ENCODE data around the gene PKP3.

Gene PKP3

DNA sequence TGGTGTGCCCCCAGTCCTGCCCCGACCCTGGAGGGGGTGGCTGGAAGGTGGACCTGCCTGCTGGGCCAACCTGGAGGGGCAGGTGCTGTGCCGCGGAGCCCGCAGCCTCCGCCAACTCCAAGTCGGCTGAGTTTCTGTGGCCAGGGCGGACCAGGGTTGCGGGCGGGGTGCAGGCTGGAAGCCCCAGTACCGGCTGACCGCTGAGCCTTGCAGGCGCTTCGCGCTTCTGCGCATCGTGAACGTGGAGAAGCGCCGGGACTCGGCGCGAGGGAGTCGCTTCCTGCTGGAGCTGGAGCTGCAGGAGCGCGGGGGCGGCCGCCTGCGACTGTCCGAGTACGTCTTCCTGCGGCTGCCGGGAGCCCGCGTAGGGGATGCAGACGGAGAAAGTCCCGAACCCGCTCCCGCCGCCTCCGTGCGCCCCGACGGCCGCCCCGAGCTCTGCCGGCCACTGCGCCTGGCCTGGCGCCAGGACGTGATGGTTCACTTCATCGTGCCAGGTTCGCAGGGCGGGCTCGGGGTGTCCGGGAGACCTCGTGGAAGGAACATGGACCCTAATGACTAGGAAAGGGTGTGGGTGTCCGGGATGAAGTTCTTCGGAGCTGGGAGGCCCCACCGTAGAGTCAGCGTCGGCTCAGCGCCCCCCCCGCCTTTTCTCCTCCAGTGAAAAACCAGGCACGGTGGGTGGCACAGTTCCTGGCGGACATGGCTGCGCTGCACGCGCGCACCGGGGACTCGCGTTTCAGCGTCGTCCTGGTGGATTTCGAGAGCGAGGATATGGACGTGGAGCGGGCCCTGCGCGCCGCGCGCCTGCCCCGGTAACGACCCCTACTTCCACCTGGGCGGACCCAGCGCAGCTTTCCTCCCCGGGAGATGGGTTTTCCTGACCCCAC, 14.6 kb upstream of the PKP3 start:
- TF ChIP-seq CTCF (conservative IDR thresholded peaks at IDR 0.05) = no peak
- no peak overlapping the region for H3K27ac ChIP-seq

DNA sequence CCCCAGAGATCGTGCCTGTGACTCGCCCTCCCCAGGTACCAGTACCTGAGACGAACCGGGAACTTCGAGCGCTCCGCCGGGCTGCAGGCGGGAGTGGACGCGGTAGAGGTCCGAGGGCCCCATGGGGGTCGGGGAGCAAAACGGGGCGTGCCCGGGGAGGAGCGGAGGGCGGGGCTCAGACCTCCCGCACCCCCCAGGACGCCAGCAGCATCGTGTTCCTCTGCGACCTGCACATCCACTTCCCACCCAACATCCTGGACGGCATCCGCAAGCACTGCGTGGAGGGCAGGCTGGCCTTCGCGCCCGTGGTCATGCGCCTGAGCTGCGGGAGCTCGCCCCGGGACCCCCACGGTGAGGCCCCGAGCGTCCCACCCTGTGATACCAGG, 13.9 kb upstream of the PKP3 start:
- no peak overlapping the region for H3K27ac ChIP-seq
- TF ChIP-seq CTCF (conservative IDR thresholded peaks at IDR 0.05) = no peak

DNA sequence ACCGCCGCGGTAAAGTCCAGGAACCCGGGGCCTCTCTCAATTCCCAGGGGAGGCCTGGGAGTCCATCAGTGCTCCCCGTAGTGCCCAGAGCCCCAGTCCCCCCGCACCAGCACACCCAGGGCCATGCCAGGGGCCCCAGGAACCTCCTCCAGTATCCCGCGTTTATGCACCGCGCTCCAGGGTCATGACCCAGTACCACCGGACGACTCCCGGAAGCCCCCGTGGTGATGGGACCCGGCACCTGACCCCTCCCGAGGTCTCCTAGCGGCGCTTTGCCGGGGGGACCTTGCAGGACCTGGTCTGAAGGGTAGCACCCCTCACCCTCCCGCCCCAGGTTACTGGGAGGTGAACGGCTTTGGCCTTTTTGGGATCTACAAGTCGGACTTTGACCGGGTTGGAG, 13.5 kb upstream of the PKP3 start:
- TF ChIP-seq CTCF (conservative IDR thresholded peaks at IDR 0.05) = no peak
- H3K27ac ChIP-seq = no peak overlapping the region

- no peak overlapping the region for H3K27ac ChIP-seq
- TF ChIP-seq CTCF (conservative IDR thresholded peaks at IDR 0.05) = no peak
Observed at GRCh38 chr11:380996-381395, 13.0 kb upstream of the PKP3 start.

DNA sequence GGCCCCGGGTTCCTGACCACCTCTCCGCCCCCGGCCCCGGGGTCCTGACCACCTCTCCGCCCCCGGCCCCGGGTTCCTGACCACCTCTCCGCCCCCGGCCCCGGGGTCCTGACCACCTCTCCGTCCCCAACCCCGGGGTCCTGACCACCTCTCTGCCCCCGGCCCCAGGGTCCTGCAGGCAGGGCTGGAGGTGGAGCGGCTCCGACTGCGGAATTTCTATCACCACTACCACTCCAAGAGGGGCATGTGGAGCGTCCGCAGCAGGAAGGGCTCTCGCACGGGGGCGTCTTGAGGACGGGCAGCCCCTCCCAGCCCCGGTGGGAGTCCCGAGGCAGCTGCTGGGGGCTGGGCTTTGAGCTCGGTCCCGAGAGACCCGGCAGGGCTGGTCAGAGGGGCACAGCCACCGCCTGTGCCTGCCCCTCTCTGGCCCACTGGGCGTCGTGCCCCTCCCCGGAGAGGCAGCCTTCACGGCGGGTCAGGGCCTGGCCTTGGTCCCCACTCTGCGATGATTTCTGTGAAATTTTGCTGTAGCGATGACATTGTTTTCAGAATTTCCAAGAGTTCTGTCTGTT, 12.4 kb upstream of the PKP3 start:
- no peak overlapping the region for H3K27ac ChIP-seq

DNA sequence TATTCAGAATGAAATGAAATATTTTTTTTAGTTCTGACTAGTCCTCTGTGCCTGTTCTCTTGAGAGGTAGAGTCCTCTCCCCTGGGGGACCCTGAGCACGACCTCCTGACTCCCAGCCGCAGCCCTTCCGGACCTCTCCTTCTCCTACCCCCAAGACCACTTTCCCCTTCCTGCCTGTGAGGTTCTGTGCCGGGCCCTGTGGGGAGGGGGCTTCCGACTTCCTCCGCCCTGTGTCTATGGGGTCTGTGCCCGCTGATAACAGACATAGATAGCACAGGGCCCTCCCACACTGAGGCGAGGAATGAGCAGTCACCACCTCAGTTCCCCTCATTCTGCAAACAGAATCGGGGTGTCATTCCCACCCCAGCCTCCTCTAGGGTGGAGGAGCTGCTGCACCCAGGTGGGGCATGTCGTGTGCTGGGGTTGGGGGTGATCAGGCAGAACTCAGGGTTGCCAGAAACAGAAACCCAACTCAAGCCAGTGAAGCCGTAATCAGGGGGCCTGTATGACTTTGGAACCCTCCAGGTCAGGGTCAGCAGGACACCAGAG, 11.9 kb upstream of the PKP3 start:
- no peak overlapping the region for H3K27ac ChIP-seq
- no peak for TF ChIP-seq CTCF (conservative IDR thresholded peaks at IDR 0.05)

More for the DNA sequence above, 12.4 kb upstream of the PKP3 start:
- TF ChIP-seq CTCF (conservative IDR thresholded peaks at IDR 0.05) = no peak

- H3K27ac ChIP-seq = no peak overlapping the region
- TF ChIP-seq CTCF (conservative IDR thresholded peaks at IDR 0.05) = no peak
Observed at GRCh38 chr11:383431-383830, 10.6 kb upstream of the PKP3 start.

All from VCaP (cell line).